GM12878 (cell line): Measurements from ENCODE around the gene DTNBP1. TPM values are rescaled to one million over a fixed set of nuclear protein-coding genes. Genes with fewer than 3 reads are reported as not detected.

ENCODE experiments used
- ATAC-seq: fragments of 200-7000 bp; cut with Tn5 transposase; 3 replicates; pipeline ENCODE4 v1.9.1; 2020; ENCODE audit warnings: mild to moderate bottlenecking, moderate library complexity
- BruUV-seq: library from RNA; stranded (reverse); fragments of 400-500 nt; replicated peaks from 2 replicates; lab custom pipeline; 2021; lab: Mats Ljungman, UMichigan
- CTCF ChIA-PET: fragments of 300-600 bp; sonication (Branson Sonifier 250); formaldehyde crosslinking; extraction: SDS; loops from one replicate; lab custom pipeline; 2021; ENCODE audit warnings: inconsistent platforms; lab: Yijun Ruan, JAX
- POLR2A ChIA-PET: fragments of 350-600 bp; formaldehyde crosslinking; extraction: SDS; loops from one replicate; lab custom pipeline; 2021; ENCODE audit warnings: inconsistent platforms; lab: Charles Lee
- RAD21 ChIA-PET: fragments of 300-600 bp; sonication (Branson Sonifier 250); formaldehyde crosslinking; loops from one replicate; lab custom pipeline; 2023; ENCODE audit warnings: antibody characterized with exemption; ENCODE audit not compliant: unreplicated experiment; lab: Charles Lee
- SMC1A ChIA-PET: fragments of 300-600 bp; sonication (Branson Sonifier 250); formaldehyde crosslinking; loops from one replicate; lab custom pipeline; 2023; ENCODE audit not compliant: unreplicated experiment, uncharacterized antibody; lab: Charles Lee
- DNase-seq: peaks from one replicate; pipeline ENCODE4 v3.0.0-alpha.2; 2011; ENCODE audit warnings: low read depth, low spot score
- FAIRE-seq: peaks from 3 replicates; lab custom pipeline; 2011; peaks lifted over from hg19 to GRCh38; lab: Jason Lieb, UNC
- H2AFZ ChIP-seq: 2 replicates; pipeline ENCODE4 v1.6.0; 2011; ENCODE audit warnings: low read depth, low read length, control low read depth; ENCODE audit not compliant: control insufficient read depth
- H3K27ac ChIP-seq: 2 replicates; pipeline ENCODE4 v1.5.1; 2011; ENCODE audit warnings: control low read depth; ENCODE audit not compliant: control insufficient read depth, insufficient read depth
- H3K27me3 ChIP-seq, 2 experiments: replicated peaks in 1 of 2; 2 replicates each; pipeline versions ENCODE4 v1.6.0 to v1.6.1; 2011; ENCODE audit warnings: low read length in 1 of 2; ENCODE audit not compliant: control insufficient read depth in 2 of 2, insufficient read depth in 2 of 2
- H3K36me3 ChIP-seq, 2 experiments: 2 replicates each; pipeline ENCODE4 v1.5.1; 2011; ENCODE audit warnings: low read length in 1 of 2; ENCODE audit not compliant: control insufficient read depth in 2 of 2, insufficient read depth in 2 of 2
- H3K4me1 ChIP-seq: 2 replicates; pipeline ENCODE4 v1.6.1; 2011; ENCODE audit warnings: mild to moderate bottlenecking, low read length, moderate library complexity, mixed read lengths; ENCODE audit not compliant: control insufficient read depth, insufficient read depth
- H3K4me2 ChIP-seq: 2 replicates; pipeline ENCODE4 v1.6.0; 2011; ENCODE audit warnings: control low read depth; ENCODE audit not compliant: control insufficient read depth, insufficient read depth
- H3K4me3 ChIP-seq: fragments of 200-600 bp; sonication (generic); 2 replicates; pipeline ENCODE4 v1.5.1; 2016
- H3K79me2 ChIP-seq: 2 replicates; pipeline ENCODE4 v1.6.0; 2011; ENCODE audit warnings: low read length; ENCODE audit not compliant: control insufficient read depth, insufficient read depth
- H3K9ac ChIP-seq: 2 replicates; pipeline ENCODE4 v1.8.0; 2011; ENCODE audit warnings: low read length, control low read depth, mixed read lengths; ENCODE audit not compliant: control insufficient read depth, insufficient read depth
- H3K9me3 ChIP-seq: replicated peaks from 3 replicates; pipeline ENCODE4 v1.5.1; 2011; ENCODE audit warnings: mild to moderate bottlenecking, low read length; ENCODE audit not compliant: control insufficient read depth, insufficient read depth
- H4K20me1 ChIP-seq: 2 replicates; pipeline ENCODE4 v1.6.0; 2011; ENCODE audit not compliant: control insufficient read depth, insufficient read depth
- CEBPZ ChIP-seq: fragments of 150-350 bp; IDR thresholded peaks from 2 replicates; pipeline ENCODE4 v1.6.1; 2016; ENCODE audit warnings: low read depth, low read length
- E2F4 ChIP-seq: IDR thresholded peaks from 2 replicates; pipeline ENCODE4 v1.6.1; 2012; ENCODE audit warnings: low read depth, low read length, improper control_type of control experiment
- ESRRA ChIP-seq: IDR thresholded peaks from 2 replicates; pipeline ENCODE4 v1.6.1; 2012; ENCODE audit warnings: mild to moderate bottlenecking, low read length, improper control_type of control experiment
- KAT2A ChIP-seq: conservative IDR thresholded peaks from 2 replicates; pipeline ENCODE4 v1.6.1; 2011; ENCODE audit warnings: low read depth, low read length; ENCODE audit not compliant: control insufficient read depth
- PAX5 ChIP-seq: IDR thresholded peaks from 2 replicates; pipeline ENCODE4 v1.6.1; 2011; ENCODE audit warnings: low read depth, low read length, borderline replicate concordance
- POU2F2 ChIP-seq: IDR thresholded peaks from 3 replicates; pipeline ENCODE4 v1.6.1; 2011; ENCODE audit warnings: low read depth, mild to moderate bottlenecking, low read length, borderline replicate concordance
- RELB ChIP-seq: fragments of 450-650 bp; IDR thresholded peaks from 2 replicates; pipeline ENCODE4 v1.6.1; 2017; ENCODE audit warnings: low read depth, mild to moderate bottlenecking, moderate library complexity
- RFX5 ChIP-seq: IDR thresholded peaks from 2 replicates; pipeline ENCODE4 v1.6.1; 2011; ENCODE audit warnings: low read depth, low read length, improper control_type of control experiment
- SPI1 ChIP-seq: IDR thresholded peaks from 2 replicates; pipeline ENCODE4 v1.6.1; 2011; ENCODE audit warnings: low read depth, mild to moderate bottlenecking, low read length, moderate library complexity, borderline replicate concordance; ENCODE audit not compliant: insufficient read depth
- SRF ChIP-seq, 2 experiments: IDR thresholded peaks; 2 replicates each; pipeline ENCODE4 v1.6.1; 2011; ENCODE audit warnings: low read depth in 2 of 2, low read length in 2 of 2, mild to moderate bottlenecking in 1 of 2, moderate library complexity in 1 of 2
- YY1 ChIP-seq: IDR thresholded peaks from 2 replicates; pipeline ENCODE4 v1.6.1; 2011; ENCODE audit warnings: low read depth, mild to moderate bottlenecking, low read length
- ZNF687 ChIP-seq: fragments of 450-650 bp; IDR thresholded peaks from 2 replicates; pipeline ENCODE4 v1.6.1; 2017; ENCODE audit warnings: mild to moderate bottlenecking, moderate library complexity
- WGBS: methylation state at CpG from one replicate; pipeline ENCODE4 v1.1.6; 2016; ENCODE audit warnings: low lambda C conversion rate; ENCODE audit not compliant: insufficient replicate concordance, insufficient coverage; ENCODE audit errors: missing lambda C conversion rate; 5-methylcytosine and 5-hydroxymethylcytosine counted together
- in situ Hi-C: fragments of 300-500 bp; cut with MboI; formaldehyde crosslinking; loops from 9 replicates; pipeline ENCODE4 v1.14.3; 2018; ENCODE audit warnings: mixed read lengths
- intact Hi-C: fragments of 100-400 bp; cut with micrococcal nuclease; formaldehyde crosslinking; loops from one replicate; pipeline ENCODE4 v1.14.2; 2022; ENCODE audit not compliant: unreplicated experiment
- polyA plus RNA-seq, 11 experiments: library from polyadenylated mRNA; depleted of rRNA in 4 of 11; unstranded in 6 of 11; stranded (reverse) in 5 of 11; fragments of >200 nt; fragmentation: Nextera tagmentation in 4 of 11; fragmentation: Illumina TruSeq in 1 of 11; extraction: Ambion mirVana in 4 of 11; extraction: Trizol in 1 of 11; gene quantifications; 1 replicate in 1 of 11; 2 replicates in 10 of 11; pipeline versions ENCODE4 v1.2.1 to v1.2.3, GENCODE V29; 2011 to 2016; ENCODE audit warnings: inconsistent platforms in 2 of 11, missing spikeins in 2 of 11, low read depth in 1 of 11
- total RNA-seq, 4 experiments: library from RNA; depleted of rRNA in 3 of 4; stranded (reverse); fragments of >200 nt in 3 of 4; fragmentation: Illumina TruSeq in 1 of 4; extraction: Trizol in 1 of 4; gene quantifications; 2 replicates each; pipeline versions ENCODE4 v1.2.1 to v1.2.3, GENCODE V29; 2013 to 2021

Gene DTNBP1
- total and polyA plus RNA-seq, 10 of the 15 experiments (the other 5 are each of a cell fraction or from before 2014, with no cell fraction given), result 7.1 to 40.3 (median 20.1) TPM

DNA sequence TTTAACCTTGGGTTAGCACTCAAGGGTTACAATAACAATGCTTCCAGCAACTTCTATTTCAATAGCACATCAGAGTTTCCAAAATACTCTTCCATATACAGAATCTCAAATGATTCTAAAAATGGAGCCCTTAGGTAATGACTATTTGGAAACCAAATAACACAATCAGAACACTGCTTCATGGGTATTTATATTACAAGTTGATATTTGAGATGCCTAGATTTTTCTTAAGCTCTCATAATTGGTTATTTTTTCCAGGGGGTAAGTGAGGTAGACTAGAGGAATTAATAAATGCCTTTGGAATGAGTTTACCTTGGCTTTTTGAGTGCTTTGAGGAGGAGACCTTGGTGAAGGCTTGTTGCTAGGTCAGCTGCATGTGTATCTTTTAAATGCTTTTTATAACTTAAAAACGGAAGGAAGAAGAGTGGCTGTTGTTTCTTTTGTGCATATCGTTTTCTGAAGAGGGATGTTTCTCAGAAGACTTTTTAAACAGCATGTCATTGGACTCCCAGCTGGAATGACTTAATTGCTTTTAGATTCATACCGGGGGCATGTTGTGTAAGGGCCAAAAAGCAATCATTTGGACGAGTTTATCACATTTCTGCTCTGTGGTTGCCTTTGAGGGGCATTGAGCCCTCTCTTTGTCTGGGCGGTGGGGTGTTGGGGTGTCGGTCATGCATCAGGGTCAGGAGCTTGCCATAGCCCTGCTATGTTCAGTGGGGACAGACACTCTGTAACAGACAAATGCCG is 186.0 kb downstream of the DTNBP1 start:
- ChIA-PET SMC1A (interaction anchor here (2.2 kb wide), 1 partner anchor 21 kb away, joined by 4 read pairs; no protein-coding TSS in a partner anchor), RAD21 (interaction anchor here (0.9 kb wide), 1 partner anchor 13 kb away, joined by 3 read pairs; no protein-coding TSS in a partner anchor), POLR2A (interaction anchor here (1.2 kb wide), 1 partner anchor 33 kb away, joined by 3 read pairs; no protein-coding TSS in a partner anchor), CTCF (interaction anchor here (0.6 to 4.1 kb wide), 5 partner anchors 12 to 230 kb away, joined by 4 to 13 read pairs (median 5); no protein-coding TSS in a partner anchor)
- H3K9ac ChIP-seq, result no peak overlapping the region
- no peaks in the 10 kb centered on the region for H3K9me3 ChIP-seq
- DNase-seq, result no peak
- no peak overlapping the region for H3K4me3 ChIP-seq
- no peaks in the 10 kb centered on the region for H3K27me3 ChIP-seq
- peaks cover 10% of the 10 kb centered on the region for H3K79me2 ChIP-seq
- no peaks in the 10 kb centered on the region for H4K20me1 ChIP-seq
- H2AFZ ChIP-seq, result no peak overlapping the region
- TF ChIP-seq SPI1, result no peak
- TF ChIP-seq PAX5, result no peak
- no peak for TF ChIP-seq YY1
- no peak for TF ChIP-seq POU2F2
- no peak for TF ChIP-seq CEBPZ
- no peak for TF ChIP-seq ZNF687
- TF ChIP-seq RFX5, result no peak
- no peak for TF ChIP-seq KAT2A
- no peak for TF ChIP-seq SRF (IDR thresholded peaks at IDR 0.05; ENCODE audit: low read depth in 2 of 2, low read length in 2 of 2)
- TF ChIP-seq RELB, result no peak
- no peak for TF ChIP-seq E2F4
- TF ChIP-seq ESRRA, result no peak
- no peak for ATAC-seq
- H3K4me1 ChIP-seq, result no peaks in the 10 kb centered on the region
- no peak overlapping the region for H3K27ac ChIP-seq
- BruUV-seq, result no TSS peak
- no peak for FAIRE-seq
- peaks cover 15 to 19% of the 10 kb centered on the region in 2 experiments for H3K36me3 ChIP-seq
- intact Hi-C loops, result no loop called here
- H3K4me2 ChIP-seq, result no peak overlapping the region
- in situ Hi-C loops, result loop anchor here (25.0 kb wide), 1 partner anchor 1265 kb away; no protein-coding TSS in a partner anchor
- 81% methylated on average over 7 of the region's 7 CpGs for WGBS
